GM10266 (cell line): ENCODE results near the gene ULBP1.
"Not testable (repeated sequence)": the region's sequence is repeated elsewhere in the genome, so short reads cannot be mapped to it uniquely, and the experiment has no call there.

ENCODE experiments used
- DNase-seq: peaks from one replicate; pipeline ENCODE4 v3.0.0; 2012; ENCODE audit errors: extremely low spot score
- CTCF ChIP-seq: IDR thresholded peaks from 2 replicates; pipeline ENCODE4 v1.5.1; 2012; ENCODE audit warnings: mild to moderate bottlenecking, low read depth; ENCODE audit not compliant: control insufficient read depth, insufficient read depth; ENCODE audit errors: missing control alignments

ULBP1 gene

GRCh38 chr6:149962461-149963211 is 1.1 kb upstream of the ULBP1 start:
- DNase-seq = no peak
- TF ChIP-seq CTCF = no peak

GRCh38 chr6:149963212-149963461 is 606 bp upstream of the ULBP1 start:
- TF ChIP-seq CTCF = no peak
- peak; percentile 46 for DNase-seq

GRCh38 chr6:149964308-149965193 is 808 bp downstream of the ULBP1 start:
- no peak for TF ChIP-seq CTCF

GRCh38 chr6:149965194-149966020 is 1.7 kb downstream of the ULBP1 start:
- DNase-seq = no peak
- TF ChIP-seq CTCF = no peak

More at GRCh38 chr6:149964308-149965193, 808 bp downstream of the ULBP1 start:
- no peak for DNase-seq

- not testable (repeated sequence) for DNase-seq
These were observed 2.6 kb downstream of the ULBP1 start for GRCh38 chr6:149966319-149966718.

GRCh38 chr6:149967591-149967990 is 3.8 kb downstream of the ULBP1 start:
- no peak for TF ChIP-seq CTCF
- no peak for DNase-seq

- DNase-seq = not testable (repeated sequence)
These were observed 4.3 kb downstream of the ULBP1 start for GRCh38 chr6:149967999-149968398.

- DNase-seq = not testable (repeated sequence)
These were observed 5.2 kb downstream of the ULBP1 start for GRCh38 chr6:149968909-149969308.
